Measurements from ENCODE around the gene INSYN1.
"Not testable (repeated sequence)": the region's sequence is repeated elsewhere in the genome, so short reads cannot be mapped to it uniquely, and the experiment has no call there.

The INSYN1 gene

DNA sequence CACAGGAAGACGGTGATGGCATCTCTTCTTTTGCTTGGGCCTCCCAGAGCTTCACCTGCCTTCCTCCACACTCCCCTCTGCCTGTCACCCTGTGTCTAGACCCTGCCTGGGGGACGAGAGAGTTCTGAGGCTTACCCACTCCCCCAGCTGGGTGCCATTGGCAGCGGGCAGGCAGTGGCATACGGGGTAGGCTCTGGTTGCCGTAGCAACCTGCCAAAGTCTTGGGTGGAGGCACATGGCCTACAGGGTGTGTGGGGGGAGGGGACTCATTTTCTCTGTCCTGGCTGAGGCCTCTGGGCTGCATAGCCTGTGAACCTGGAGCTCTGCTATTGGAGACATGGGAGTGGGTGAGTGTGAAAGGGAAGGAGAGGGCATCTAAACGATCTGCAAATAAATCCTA lies 4.4 kb downstream of the INSYN1 start:
- no peak for DNase-seq

DNA sequence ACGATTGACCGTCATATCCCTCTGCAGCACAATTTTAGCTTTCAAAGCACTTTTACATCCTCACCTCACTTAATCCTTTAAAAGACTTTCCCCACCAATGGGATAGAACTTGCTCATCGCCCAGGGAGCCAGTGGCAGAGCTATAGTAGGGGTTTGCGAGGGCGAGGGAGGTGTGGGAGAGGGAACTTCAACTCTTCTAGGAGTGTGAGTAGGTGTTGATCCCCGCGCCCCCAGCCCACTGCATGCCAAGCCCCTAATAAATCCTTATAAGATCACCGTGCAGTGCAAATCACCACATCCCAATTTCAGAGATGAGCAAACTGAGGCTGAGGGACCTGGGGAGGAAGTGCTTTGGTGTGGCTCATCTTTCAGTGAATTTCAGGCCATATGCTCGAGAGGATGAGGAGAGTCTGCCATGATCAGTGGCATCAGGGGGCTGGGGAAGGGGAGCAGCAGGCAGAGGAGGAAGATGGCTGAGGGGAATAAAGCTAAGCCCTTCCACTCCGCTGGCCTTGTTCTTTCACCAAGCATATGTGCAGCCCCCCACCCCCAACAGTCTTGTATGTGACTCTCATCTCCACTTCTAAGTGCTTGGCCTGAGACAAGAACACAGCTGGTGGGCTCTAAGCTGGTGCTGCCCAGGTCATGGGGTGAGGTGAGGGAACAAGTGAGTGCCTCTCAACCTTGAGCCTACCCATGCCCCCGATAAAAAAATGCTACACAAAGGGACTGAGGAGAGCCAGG lies 5.1 kb downstream of the INSYN1 start:
- DNase-seq: no peak

DNA sequence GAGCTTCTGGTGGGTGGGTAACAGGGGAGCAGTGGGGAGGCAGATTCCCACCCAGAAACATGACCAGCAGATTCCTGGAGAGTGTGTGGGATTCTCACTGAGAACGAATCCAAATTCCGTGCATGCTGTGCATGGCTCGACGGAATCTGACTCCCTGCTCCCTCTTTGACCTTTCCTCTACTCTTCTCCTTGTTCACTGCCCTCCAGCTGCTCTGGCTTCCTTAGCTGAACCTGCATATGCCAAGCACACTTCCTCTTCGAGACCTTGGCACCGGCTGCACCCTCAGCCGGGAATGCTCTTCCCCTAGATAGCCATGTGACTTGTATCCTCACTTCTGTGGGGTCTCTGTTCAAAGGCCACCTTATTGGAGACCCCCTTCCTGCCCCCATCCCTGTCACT lies 6.3 kb downstream of the INSYN1 start:
- no peak for DNase-seq

DNA sequence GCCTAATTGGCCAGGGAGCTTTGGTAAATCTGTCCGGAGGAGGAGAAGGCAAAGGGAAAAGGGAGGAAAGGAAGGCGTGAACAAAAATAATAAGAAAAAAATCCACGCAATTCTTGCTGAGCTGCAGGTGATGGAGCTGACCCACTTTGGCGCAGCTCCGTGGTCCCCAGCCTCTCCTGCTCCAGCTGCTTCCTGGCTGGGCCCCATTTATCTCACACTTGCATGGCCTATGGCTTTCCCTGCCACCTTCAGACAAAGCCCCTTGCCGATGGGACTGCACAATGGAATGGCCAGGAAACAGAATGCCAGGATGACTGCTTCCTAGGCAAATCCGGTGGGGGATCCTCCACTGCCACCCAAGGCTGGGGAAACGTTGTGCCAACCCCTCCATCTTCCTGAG lies 6.9 kb downstream of the INSYN1 start:
- no peak for DNase-seq

DNA sequence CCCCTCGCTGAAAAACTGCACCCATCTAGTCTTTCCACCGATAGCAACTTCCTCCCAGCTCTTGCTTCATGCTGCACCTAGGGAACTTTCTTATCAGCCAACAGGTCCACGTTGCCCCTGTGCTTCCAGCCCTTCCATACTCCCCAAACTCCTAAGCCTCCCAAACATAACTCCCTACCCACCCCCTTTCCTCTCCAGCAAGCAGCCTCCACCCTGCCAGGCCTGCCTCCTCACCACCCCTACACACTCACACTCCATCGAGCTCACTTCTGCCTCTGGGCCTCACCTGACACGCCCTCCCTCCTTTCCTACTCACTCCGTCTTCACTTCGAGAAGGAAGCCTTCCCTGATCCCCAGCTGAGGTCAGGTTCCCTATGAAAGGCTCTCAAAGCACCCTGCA lies 8.1 kb downstream of the INSYN1 start:
- DNase-seq: no peak

DNA sequence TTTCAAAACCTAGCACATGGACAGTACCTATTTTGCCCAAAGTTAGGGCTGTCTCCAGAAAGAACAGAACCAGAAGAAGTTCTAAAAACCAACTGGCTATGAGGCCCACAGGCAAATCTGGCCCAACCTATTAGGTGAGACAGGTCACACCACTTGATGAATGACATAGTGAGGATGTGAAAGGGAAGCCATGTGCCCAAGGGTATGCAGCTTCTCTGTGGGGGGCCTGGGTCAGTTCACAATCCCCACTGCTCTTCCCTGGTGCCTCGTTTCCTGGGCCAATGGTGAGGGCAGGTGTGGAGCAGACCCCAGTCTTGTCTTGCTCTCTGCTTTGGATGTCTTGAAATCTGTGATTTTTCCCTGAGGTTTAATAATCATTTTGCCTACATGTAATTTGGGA lies 8.9 kb downstream of the INSYN1 start:
- DNase-seq: no peak

DNA sequence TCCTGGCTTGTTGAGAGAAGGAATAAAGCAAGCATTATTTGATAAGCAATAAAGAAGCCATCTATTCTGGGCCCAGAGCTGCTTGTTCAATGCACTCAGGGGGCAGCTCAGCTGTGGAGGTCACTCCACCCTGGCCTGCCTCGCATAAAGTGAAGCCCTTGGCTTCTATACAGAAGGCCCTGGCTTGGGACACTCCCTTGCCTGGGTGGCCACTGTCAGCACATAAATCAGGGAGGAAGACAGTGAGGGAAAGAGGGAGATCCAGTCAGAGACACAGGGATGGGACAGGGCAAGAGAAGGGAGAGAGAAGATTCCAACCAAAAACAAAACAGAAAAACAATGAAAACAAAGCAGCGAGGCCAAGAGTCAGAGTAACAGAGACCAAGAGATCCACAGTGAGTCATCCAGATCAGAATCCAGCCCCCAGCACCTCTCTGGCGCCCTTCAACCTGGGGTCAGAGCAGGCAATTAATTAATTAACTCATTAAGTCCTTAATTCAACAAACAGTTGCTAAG lies 11.8 kb downstream of the INSYN1 start:
- DNase-seq: no peak

DNA sequence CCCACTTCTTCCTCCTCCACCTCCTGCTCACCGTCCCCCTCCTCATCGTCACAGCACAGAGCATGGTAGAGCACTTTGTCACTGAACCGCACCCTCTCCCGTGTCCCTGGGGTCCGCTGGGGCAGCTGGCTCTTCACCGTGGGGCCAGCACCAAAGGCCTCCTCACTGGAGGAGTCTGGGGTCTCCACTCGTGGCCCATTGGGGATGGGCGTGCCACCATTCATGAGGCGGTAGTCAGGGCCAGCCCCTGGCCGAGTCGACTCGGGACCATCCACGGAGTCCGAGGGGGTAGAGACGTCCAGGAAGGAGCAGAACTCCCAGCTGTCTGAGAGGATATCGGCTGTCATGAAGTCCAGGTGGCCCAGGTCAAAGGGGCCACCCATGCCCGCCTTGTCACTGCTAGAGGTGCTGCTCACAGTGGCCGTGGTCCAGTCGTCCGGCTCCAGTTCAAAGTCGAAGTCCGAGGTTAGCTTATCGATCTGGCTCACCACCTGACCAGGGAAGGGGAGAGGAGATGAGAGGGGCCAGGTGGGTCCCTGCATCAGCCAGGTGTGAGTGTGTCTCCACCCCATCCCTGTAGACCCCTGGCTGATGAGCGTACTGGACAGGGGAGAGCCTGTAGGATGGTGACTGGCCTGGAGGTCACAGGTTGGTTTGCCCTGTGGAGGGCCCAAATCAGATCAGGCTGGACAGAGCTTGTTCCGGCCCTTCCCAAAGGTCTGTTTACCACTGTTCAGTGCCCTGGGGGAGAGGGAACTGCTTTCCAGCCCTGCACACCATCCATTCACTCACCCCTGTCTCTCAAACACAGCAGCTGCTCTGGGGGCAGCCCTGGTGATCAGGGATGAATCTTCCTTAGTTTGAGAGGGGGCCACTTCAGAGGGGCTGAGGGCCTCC lies 12.8 kb downstream of the INSYN1 start:
- DNase-seq: no peak

DNA sequence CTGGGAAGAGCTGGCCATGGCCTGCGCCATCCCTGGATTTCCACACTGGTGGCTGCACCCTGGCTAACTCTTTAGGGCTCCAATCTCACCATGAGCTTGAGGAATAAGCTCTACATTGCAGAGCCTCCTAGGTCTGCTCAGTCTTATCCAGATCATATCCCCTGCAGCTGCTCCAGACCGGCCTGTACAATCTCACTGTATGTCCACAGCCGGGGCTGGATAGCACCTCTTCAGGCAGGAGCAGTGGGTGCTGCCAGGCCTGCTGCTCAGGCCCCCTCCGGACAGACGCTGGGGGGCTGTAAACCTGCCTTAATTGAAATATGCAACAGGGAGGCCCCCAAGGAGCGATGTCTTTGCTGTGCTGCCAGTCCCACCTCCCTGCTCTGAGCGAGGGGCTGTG lies 15.6 kb downstream of the INSYN1 start:
- no peak for DNase-seq

DNA sequence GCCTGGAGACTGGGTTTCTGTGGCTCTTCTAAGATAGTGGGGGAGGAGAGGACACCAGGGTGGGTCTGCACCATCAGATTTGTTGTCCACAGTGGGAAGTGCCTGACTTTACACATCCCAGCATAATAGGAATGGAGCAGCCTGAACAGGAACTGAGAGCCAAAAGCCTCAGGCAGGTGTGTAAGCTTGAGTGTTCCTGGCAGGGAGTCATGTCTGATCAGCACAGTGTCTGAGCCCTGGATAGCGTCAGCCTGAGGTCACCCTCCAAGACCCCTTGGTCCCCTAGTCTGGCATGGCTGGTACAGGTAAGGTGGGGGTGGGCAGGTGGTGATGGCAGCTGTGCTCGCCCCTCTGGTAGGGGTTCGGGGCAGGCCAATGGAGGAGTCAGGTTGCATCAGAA lies 20.2 kb downstream of the INSYN1 start:
- DNase-seq: no peak

DNA sequence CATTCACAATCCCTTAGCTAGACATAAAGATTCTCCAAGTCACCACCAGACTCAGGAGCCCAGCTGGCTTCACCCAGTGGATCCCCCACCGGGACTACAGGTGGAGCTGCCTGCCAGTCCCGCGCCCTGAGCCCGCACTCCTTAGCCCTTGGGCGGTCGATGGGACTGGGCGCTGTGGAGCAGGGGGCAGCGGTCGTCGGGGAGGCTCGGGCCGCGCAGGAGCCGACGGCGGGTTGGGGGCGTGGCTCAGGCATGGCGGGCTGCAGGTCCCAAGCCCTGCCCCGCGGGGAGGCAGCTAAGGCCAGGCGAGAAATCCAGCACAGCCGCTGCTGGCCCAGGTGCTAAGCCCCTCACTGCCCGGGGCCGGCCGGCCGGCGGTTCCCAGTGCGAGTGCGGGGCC lies 21.1 kb downstream of the INSYN1 start:
- not testable (repeated sequence) for DNase-seq

DNA sequence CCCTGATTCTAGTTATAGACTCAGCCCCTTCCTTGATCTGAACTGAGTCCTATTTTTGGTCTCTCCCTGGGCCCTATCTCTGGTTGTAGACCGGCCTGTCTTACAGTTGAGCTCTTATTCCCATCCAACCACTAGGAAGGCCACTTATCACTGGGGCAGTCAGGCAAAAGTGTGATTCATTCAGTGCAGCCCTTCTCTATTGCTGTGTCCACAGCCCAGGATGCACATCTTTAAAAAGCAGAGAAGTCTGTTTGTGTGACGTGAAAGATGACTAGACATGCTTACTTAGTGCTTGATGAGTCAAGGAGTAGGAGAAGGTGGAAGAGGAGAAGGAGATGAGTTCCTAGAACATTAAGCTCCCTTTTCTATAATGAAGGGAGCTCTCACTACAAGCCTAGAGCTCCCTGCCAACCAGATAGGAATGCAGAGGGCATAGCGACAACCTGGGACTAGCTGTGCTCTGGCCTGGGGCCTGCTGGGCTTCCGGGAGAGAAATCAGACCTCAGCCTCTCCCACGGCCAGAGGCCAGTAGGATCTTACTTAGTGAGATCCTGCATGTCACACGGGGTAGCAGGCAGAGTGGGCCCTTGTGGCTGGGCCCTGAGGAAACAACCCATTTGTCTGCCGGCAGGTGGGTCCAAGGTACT lies 25.7 kb downstream of the INSYN1 start:
- no peak for DNase-seq

DNA sequence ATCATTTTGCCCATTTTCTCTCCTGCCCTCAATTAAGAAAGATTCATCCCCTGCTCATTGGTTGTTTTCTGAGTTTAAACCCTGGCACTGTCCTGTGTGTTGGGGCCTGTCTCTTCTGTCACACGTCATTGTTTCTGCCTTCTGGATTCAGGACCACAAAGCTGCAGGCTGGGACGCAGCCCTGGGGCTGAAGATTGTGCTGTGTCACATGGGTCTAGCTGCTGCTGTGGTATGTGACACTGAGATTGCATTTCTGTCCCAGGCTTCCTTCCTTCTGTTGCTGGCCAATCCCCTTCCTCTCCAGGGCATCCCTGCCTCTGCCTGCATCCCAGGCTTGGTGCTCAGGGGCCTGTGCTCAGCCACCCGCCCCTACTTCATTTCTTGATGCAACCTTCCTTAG lies 28.9 kb downstream of the INSYN1 start:
- DNase-seq: no peak

DNA sequence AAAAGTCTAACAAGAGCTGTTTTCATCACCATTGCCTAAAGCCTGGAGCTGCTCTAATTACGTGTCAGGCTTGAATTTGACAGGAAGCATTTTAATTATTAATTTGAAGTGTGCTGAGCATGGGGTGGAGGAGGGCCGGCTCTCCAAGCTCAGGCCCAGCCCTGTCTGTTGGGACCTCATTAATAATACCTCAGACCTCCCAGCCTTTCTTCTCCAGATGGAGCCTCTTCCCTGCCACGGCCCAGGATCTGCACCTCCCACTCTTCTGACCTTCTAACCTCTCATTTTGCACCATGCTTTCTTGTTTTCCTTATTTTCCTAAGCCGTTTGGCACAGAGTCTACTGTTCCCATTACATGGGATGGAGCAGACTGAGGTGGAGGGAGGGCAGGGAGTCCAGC lies 30.0 kb downstream of the INSYN1 start:
- no peak for DNase-seq

DNA sequence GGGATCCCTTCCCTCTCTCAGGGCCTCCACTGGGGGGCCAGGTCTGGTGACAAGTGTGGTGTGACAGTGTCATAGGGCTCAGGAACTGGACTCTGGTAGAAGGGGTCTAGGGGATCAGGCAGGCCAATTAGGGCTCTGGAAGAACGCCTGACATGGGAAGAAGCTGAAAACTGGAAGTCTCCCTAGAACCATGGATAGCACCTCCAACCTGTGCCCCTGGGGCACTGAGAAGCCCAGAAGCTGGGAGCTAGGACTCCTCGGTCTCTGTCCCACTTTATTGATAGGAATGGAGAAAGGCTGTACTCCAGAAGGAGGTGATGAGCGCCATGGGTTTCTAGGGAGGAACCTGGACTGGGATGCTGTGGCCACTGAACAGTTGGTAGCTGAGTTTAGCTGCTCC lies 30.7 kb downstream of the INSYN1 start:
- DNase-seq: no peak

DNA sequence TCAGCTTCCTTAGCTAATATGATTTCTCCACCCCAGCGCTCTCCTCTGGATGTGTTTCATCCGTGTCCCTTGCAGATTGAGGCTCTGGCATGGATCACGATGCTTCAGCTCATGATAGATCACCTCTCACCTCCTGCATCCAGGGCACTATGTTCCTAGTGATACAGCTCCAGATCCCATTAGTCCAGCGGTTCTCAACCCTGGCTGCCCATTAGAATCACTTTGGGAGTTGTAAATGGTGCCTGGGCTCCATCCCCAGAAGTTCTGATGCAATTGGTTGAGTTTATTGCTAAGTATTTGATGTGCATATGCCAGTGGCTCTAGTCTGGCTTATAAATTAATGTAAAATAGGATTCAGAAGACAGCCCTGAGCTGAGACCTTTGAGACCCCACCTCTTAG lies 34.5 kb downstream of the INSYN1 start:
- no peak for DNase-seq

DNA sequence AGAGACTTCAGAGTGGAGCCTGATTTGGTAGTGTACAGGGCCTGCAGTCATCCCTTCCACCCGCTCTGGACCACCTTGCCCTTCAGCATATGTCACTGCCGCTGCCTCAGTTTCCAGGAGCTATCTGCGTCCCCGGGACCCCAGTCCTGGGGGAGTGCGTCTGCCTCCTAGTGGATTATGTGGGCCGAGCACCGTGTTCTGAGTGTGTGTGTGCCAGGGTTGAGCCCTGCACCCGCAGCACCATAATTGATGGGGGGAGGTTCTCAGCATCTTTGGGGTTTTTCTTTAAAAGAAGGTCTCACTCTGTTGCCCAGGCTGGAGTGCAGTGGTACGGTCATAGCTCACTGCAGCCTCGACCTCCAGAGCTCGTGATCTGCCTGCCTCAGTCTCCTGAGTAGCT lies 35.3 kb downstream of the INSYN1 start:
- no peak for DNase-seq

DNA sequence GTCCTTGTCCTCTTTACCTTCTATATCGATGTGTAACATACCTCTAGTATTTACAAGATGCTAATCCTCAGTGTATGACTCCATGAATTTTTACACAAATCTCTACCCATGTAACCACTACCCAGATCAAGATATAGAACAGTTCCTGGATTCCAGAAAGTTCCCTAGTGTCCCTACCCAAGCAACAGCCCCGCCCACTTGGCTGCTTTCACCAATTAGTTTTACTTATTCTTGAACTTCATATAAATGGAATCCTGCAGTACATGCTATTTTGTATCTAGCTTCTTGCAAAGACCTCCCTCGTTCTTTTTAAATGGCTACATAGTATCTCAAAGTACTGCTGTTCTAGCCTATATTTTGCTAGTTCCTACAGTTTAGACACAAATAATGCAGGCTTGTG lies 35.9 kb downstream of the INSYN1 start:
- DNase-seq: no peak

DNA sequence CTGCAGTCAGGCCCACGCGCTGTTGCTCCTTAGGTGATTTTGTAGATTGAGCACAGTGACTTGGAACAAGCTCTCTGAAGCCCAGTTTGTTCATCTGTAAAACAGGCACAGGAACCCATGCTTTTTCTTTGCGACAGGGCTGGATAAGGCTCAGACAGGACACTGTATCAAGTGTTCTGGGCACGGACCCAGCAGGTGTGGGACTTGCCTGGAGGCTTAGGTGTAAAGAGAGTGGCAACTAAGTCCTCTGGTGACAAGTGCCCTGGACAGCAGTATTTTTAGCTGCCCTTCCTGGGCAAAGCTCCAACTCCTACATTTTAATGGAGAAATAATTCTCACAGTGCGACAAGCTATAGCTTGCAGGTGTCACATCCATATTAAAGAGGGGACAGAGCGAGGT lies 36.7 kb downstream of the INSYN1 start:
- DNase-seq: no peak

DNA sequence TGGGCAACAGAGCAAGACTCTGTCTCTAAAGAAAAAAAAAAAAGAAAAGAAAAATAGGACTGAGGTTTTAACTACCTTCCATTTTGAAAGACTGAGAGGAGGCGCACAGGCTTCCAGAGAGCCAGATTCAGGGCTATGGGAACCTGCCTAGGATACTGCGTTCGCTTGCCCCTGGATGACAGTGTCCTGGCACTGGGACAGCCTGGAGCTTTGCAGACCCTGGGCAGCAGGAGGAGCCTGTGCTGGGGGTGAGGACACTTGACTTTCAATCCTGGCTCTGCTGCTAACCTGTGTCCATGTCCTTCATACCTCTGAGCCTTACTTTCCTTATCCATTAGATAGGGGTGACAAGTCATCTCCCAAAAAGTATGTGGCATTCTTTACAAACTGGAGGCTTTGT lies 37.7 kb downstream of the INSYN1 start:
- no peak for DNase-seq

DNA sequence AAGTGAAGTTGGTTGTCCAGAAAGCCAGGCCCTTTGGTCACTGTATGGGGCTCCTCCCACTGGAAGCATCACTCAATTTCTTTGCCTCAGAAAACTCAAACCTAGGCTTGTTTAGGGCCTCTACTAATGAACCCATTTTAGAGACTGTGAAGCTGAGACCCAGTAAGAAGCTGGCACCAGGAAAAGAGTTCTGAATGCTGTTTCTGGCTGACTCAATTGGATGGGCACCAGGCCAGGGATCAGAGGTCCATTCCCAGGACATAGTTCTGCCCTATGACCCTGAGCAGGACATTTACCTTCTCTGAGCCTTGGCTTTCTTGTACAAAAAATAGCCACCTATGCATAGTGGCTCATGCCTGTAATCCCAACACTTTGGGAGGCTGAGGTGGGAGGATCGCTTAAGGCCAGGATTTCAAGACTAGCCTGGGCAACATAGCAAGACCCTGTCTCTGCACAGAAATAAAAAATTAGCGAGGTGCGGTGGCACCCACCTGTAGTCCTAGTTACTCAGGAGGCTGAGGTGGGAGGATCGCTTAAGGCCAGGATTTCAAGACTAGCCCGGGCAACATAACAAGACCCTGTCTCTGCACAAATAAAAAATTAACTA lies 38.4 kb downstream of the INSYN1 start:
- no peak for DNase-seq

DNA sequence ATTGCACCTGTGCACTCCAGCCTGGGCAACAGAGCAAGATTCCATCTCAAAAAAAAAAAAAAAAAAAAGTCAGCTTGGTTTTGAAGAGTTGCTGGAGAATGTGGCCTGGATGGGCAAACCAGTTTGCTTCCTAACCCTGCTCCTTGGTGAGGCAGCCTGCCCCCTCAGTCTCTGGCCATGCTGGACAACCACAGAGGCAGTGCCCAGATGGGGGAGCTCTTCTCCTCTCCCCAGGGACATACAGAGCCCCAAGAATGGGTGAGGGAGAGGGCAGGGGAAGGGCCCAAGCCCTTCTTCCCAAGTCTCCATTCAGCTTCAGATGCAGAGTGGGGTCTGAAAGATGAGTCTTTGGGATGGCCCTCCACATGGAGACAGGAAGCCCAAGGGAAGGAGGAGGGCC lies 41.0 kb downstream of the INSYN1 start:
- no peak for DNase-seq

DNA sequence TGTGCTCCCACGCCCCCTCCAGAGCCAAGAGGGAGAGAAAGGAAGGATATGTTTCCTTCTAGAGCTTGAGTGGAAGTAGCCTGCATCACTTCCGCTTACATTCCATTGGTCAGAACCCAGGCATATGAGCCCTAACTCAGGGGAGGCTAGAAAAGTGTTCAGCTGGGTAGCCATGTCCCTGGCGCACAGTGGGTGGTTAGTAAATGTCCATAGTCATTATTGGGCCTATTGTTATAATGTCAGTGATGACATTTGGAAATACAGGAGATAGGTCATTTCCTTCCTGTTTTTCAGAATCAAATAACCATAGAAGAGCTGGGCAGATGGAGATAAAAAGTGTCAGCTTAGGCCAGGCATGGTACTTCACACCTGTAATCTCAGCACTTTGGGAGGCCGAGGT lies 41.6 kb downstream of the INSYN1 start:
- DNase-seq: no peak

Data from NCI-H1930 (cell line).